GM19468 (cell line): ENCODE data around the gene OTOP2.

Experiments used
- ATAC-seq: cut with Tn5 transposase; IDR thresholded peaks from one replicate; pipeline ENCODE4 v1.9.1; 2021; ENCODE audit warnings: mild to moderate bottlenecking, moderate library complexity, moderate number of reproducible peaks; ENCODE audit not compliant: unreplicated experiment; ENCODE audit errors: extremely low read depth

The OTOP2 gene

DNA sequence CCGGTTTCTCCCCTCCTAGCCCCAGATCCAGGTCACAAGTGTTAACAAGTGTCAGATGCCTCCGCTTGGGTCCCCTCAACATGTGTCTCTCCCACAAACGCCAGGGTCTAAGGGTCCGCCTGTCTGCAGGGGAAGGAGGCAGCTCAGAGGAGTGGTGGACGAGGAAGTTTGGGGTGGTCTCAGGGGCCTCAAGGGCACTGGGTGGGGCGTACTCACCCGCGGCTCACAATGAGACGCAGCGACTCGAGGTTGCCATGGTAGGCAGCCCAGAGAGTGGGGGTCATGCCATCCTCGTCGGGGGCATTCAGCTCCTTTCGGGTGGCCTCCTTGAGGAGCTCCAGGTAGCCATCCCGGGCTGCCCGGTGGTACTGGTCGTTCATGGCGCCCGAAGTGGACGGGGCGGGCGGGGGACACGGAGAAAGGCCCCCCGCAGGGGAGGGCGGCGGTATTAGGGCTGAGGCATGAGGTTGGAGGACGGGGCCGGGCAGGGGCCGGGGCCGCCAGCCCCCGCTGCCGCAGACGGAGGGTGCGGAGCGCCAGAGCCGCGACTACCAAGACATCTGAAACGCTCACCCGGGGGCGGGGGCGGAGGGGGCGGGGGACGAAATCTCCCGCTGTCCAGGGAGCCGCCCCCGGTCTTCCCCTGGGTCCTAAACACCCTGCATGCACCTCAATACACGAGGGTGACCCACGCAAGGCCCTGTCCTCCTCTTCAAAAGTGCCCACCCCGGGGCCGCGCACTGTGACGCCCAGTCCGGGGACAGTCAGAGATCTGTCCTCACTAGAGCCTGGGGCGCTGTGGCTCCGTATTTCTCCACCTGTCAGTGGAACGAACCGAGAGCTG, 1.2 kb upstream of the OTOP2 start, which contains the start of gene USH1G:
Gene USH1G (minus strand): TSS at position 562 of the 844 bp plus-strand sequence. CDS start 182 bp downstream, at position 380.
- no peak for ATAC-seq

DNA sequence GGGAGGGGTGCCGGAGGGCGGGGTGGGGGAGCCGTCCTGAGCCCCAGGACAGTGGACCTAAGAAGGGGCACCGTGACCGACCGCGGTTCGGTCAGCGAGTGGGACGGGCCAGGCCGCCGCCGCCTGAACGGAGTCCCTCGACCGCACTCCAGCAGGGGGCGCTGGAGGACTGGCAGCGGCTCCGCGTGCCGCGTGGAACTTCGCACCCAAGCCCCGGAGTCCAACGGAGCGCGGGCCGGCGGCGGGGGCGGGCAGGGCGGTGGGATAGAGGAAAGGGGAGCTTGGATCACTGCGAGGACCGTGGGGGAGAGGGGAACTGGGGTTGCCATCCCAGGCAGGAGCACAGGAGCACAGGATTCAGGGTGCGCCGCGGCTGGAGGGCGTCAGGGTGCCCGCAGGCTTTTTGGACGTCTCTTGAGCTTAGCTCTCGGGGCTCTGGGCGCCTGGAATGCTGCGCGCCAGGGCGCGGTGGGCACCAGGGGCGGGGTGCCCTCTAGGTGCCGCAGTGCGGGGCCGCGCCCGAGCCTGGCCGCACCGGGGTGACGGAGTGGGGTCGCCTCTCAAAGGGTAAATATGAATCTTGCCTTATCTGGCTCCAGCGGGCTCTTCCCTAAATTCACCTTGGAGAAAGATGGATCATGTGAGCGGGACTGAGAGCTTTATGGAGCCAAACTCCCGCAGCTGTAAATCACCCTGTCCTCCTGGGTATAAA, 379 bp upstream of the OTOP2 start:
- ATAC-seq, result no peak

DNA sequence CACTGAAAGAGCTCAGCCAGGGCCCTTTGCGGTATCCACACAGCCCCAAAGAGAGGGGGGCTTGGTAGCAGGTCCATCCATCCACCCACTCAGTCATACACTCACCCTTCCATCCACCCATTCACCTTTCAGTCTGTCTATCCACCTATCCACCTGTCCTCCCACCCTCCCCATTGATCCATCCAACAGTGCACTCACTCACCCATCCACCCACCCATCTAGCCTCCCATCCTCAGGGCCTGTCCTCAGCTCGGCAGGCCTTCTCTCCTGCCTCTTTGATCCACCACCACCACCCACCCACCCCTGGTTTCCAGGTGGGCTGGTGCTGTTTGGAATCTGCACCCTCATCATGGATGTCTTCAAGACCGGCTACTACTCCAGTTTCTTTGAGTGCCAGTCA, 1.2 kb downstream of the OTOP2 start:
- ATAC-seq, result no peak

DNA sequence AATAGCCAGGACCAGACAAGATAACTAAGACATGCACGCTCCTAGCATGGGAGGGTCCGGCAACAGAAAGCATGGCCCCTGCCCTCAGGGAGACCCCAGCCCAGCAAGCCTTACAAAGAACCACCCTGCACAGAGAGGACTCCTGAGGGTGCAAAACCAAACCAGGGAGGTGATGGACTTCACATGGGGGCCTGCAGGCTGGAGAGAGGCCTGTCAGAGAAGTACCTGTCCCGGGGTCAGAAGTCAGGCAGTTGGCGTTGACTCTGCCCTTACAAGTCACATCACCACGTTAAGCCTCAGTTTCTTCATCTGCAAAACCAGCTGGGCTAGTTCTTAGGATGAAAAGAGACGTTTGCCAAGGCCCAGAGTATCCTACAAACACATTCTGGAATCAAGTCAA, 4.7 kb downstream of the OTOP2 start:
- ATAC-seq, result no peak

DNA sequence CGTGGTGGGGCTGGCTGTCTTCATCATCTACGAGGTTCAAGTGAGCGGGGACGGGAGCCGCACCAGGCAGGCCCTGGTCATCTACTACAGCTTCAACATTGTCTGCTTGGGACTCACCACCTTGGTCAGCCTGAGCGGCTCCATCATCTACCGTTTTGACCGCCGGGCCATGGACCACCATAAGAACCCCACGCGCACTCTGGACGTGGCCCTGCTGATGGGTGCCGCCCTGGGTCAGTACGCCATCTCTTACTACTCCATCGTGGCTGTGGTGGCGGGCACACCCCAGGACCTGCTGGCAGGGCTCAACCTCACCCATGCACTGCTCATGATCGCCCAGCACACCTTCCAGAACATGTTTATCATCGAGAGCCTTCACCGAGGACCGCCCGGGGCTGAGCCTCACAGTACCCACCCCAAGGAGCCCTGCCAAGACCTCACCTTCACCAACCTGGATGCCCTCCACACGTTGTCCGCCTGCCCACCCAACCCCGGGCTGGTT, 6.5 kb downstream of the OTOP2 start:
- no peak for ATAC-seq

DNA sequence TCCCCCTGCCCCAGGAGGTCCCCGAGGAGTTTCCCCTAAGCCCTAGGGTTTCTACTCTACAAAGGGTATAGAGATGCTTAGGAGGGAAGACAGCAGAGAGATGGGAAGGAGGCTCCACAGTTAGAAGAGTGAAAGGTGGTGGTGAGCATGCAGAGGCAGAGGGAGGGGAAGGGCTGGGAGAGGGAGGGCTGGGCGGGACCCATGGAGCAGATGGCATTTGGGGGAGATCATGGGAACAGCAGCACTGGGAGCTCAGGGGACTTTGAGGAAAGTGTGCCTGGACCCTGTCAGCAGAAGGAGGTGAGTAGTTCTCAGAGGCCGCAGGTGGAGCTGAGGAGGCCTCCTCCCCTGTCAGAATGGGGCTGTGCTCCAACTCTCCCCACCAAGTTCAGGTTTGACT, 11.0 kb downstream of the OTOP2 start:
- ATAC-seq, result no peak

DNA sequence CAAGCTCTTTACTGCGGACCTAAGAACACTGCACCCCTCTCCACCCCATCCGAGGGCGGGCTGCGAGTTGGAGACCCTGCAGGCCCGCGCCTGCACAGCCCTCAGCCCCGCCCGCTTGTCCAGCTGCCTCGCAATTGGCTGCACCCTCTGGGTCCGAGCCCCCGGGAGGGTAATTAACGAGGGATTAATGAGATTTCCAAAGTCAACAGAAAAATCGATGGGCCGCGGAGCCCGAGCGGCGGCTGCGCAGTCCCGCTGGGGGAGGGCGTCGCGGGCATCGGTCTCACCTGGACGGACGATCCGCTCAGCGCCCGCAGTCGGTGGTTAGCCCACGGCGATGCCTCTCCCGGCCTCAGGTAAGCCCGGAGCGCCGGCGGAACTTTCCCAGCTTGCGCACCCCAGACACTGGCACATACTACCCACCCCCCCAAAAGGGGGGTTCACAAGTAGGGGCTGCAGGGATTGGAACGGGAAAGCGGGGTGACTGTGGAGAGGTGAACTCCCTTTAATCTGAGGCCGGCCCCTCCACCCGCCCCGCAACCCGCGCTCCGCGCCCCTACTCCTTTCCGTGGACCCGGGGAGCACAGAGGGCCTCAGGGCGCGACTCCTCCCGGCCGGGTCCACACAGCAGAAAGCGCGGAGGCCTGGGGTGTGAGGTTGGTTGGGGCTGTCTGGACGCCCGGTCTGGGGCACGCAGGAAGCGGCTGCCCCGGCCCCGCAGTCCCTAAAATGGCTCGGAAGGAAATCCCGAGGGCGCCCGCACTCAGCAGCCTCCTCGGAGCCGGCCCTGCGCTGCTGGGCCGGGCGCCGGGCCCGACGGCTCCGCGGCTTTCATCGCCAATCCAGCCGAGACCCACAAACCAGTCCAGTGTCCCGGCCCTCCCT, 11.8 kb downstream of the OTOP2 start, which contains the start of gene OTOP3:
Gene OTOP3 (plus strand): TSS at position 314 of the 885 bp plus-strand sequence. CDS start 24 bp downstream, at position 338.
- no peak for ATAC-seq

DNA sequence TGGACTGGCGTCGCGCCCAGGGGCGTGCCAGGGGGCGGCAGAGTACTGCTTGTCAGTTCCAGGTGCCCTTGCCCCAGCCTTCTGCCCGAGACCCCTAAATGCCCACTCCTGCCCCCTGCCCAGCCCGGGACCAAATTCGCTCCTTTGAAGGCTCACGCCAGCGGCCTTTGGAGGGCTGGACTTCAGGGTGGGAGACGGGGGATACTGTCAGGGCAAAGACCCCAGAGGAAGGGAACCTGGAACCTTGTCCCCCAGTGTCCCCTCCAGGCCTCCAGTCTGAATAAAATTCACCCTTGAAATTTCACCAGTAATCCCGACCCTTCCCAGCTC, 12.4 kb downstream of the OTOP2 start:
- no peak for ATAC-seq

DNA sequence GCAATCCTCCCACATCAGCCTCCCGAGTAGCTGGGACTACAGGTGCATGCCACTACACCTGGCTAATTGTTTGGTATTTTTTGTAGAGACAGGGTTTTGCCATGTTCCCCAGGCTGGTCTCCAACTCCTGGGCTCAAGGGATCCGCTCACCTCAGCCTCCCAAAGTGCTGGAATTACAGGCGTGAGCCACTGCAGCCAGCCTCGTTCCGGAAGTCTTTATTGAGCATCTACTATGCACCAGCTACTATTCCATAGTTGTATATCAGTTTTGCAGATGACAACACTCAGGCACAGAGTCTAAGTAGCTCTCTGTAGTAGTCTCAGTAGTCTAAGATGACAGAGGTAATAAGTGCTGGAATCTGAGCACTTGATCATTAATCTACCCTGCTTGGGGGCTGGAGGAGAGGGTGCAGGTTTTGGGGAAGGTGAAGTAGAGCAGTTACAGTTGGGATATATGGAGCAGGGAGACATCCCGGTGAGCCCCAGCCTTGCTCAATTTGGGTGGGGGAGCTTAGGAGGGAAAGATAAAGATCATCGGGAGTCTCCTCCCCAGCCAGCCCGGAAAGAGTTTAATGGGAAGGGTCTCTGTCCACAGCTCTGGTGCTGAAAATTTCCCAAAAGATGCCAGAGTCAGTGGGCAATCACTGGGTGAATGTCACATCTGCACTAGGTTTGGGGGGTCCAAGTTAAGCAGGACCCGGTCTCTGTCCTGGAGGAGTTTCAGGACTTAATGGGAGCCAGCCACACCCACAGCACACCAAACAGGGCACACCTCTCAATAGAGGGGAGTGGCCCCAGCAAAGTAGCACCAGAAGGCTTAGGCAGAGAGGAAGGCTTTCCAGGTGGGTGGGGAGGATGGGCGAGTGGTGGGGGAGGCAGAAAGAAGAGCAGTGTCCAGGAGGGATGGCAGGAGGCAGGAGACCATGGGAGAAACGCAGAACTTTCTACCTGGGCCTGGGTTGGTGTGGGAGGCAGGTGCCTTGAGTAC, 13.3 kb downstream of the OTOP2 start:
- ATAC-seq, result no peak

DNA sequence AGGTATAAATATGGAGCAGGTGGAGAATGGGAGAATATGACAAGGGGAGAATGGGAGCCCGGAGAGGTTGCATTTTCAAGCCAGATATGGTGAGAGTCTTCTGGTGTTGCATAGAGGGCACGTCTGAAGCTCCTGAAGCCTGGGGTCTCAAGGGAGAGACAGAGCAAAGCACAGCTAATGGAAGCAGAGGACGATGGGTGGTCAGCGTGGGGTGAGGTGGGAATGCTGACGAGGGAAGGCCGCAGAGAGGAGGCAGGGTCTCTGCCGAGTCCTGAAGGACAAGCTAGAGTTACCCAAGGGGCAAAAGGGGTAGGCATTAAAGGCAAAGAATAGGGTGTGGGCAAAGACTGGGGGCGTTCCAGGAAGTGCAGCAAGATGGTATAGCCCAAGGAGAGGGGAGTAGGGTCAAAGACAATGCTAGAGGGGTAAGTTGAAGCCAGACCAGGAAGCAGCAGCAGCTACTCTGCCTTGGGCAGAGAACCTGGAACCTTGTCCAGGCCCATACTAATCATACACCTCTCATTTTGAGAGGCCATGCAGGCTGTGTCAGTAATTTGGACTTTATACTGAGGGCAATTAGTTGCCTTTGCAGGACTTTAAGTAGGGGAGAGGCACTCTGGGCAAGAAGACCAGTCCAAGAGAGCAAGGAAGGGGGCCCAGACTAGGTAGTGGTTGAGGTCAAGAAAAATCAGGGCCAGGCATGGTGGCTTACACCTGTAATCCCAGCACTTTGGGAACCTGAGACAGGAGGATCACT, 14.3 kb downstream of the OTOP2 start:
- ATAC-seq, result no peak

DNA sequence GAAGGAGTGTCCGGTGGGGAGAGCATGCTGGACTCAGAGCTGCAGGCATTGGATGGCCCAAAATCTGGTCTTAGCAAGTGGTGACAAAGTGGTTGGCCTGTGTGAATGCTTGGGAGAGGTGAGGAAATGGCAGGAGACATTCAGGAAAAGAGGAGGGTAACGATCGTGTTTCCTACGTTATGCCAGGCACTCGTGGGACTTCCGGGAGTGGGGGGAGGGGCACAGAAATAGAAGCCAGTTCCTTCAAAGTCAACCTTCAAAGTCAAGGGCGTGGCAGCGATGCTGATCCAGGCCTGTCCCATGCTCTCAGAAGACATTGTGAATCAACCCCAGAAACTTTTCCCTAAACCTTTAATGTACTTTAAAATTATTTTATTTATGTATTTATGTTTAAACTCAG, 15.5 kb downstream of the OTOP2 start:
- ATAC-seq, result no peak

DNA sequence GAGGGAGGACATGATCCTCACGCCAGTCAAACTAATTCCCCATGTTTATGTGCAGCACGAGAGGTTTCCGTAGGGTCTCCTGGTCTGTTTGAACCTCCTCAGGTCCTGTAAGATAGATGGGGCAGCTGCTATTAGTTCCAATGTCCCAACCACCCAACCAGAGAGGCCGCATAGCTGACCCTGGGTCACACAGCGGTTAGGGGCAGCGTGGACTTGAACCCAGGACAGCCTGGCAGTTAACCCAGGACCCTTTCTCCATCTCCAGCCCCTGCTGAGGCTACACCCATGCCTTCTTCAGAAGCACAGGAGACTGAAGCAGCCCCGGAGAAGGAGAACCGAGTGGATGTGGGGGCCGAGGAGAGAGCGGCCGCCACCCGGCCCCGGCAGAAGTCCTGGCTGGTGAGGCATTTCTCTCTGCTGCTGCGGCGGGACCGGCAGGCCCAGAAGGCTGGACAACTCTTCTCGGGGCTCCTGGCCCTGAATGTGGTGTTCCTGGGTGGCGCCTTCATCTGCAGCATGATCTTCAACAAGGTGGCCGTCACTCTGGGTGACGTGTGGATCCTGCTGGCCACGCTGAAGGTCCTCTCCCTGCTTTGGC, 17.2 kb downstream of the OTOP2 start:
- ATAC-seq, result no peak

DNA sequence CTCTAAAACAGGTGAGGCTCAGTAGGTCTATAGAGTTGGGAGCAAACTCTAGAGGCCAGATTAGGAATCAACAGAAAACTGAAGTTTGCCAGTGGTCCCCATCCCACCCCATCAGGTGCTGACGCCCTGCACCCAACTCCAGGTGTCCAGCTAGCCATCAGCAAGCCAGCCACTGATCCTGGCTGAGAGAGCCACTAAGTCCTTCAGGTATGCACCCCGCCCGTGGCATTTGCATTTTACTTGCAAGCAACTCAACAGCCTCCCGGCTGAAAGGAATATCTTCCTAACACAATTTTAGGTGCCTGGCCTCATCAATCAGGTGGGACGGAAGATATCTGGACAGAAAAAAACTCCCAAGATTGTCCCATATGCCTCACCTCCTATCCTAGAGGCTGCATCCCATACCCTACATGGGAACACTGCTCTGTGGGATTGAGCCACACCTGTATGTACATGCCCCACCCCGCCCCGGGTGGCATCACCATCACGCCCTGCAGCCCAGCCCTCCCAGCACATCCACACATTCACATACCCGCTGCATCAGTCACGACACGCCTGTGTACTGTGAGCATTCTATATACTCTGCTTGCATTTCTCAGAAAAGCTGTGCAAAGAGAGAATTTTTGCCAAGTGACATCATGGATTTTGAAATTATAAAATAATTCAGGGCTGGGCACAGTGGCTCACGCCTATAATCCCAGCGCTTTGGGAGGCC, 19.9 kb downstream of the OTOP2 start:
- ATAC-seq, result no peak

DNA sequence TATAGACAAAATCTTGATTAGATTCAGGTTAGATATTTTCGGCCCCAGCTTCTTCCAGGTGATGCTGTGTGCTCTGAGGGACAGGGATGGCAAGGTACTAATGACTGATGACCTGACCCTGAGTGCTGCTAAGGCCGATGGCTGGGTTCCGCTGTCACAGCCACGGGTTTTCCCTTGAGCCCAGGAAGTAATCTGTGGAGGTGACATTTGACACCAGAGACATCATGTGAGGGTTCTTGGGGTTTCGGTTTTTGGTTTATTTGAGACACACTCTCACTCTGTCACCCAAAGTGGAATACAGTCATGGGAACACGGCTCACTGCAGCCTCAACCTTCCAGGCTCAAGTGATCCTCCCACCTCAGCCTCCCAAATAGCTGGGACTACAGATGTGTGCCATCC, 21.5 kb downstream of the OTOP2 start:
- ATAC-seq, result no peak

DNA sequence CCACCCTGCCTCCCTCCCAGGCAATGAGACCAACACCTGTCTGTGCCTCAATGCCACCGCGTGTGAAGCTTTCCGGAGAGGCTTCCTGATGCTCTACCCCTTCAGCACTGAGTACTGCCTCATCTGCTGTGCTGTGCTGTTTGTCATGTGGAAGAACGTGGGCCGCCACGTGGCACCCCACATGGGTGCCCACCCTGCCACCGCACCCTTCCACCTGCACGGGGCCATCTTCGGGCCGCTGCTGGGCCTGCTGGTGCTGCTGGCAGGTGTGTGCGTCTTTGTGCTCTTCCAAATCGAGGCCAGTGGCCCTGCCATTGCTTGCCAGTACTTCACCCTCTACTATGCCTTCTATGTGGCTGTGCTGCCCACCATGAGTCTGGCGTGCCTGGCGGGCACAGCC, 22.6 kb downstream of the OTOP2 start:
- ATAC-seq, result no peak

DNA sequence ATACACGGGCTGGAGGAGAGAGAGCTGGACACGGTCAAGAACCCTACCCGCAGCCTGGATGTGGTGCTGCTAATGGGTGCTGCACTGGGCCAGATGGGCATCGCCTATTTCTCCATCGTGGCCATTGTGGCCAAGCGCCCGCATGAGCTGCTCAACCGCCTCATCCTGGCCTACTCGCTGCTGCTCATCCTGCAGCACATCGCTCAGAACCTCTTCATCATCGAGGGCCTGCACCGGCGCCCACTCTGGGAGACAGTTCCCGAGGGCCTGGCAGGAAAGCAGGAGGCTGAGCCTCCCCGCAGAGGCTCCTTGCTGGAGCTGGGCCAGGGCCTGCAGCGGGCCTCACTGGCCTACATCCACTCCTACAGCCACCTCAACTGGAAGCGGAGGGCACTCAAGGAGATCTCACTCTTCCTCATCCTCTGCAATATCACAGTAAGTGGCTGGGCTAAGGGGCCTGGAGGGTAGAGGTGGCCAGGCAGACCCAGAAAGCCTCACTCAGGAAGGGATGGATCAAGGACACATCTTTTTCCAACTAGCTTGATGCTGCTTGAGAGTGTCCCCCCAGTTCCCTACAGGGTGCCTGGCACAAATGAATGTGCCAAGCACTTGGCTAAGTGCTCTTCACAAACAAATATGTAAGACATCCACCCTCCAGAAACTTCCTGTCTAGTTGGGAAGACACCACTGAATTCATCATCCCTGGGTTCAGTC, 23.1 kb downstream of the OTOP2 start:
- no peak for ATAC-seq
